Uterus (tissue), 4 donors: ENCODE data around the gene ZNF148. TPM values are rescaled to one million over a fixed set of nuclear protein-coding genes. Genes with fewer than 3 reads are reported as not detected.
"Not testable (repeated sequence)": the region's sequence is repeated elsewhere in the genome, so short reads cannot be mapped to it uniquely, and the experiment has no call there.

ENCODE experiments used
- DNase-seq, 2 donors: peaks; one replicate each; pipeline ENCODE4 v3.0.0-alpha.2; 2019 to 2020
- H3K27ac ChIP-seq, 2 donors: fragments of 200-600 bp; sonication (generic); 1 replicate in 1 of 2; 2 replicates in 1 of 2; pipeline ENCODE4 v1.5.1; 2016 to 2018
- H3K27me3 ChIP-seq, 2 donors: fragments of 200-600 bp; sonication (generic); one replicate each; pipeline ENCODE4 v1.5.1; 2018 to 2019; ENCODE audit warnings: control low read depth in 1 of 2
- H3K36me3 ChIP-seq, 2 donors: fragments of 200-600 bp; sonication (generic); one replicate each; pipeline ENCODE4 v1.5.1; 2019; ENCODE audit warnings: control low read depth in 1 of 2
- H3K4me1 ChIP-seq, 2 donors: fragments of 200-600 bp; sonication (generic); one replicate each; pipeline ENCODE4 v1.5.1; 2018 to 2019; ENCODE audit warnings: control low read depth in 1 of 2
- H3K4me3 ChIP-seq, 2 donors: fragments of 200-600 bp; sonication (generic); 1 replicate in 1 of 2; 2 replicates in 1 of 2; pipeline ENCODE4 v1.5.1; 2018 to 2019; ENCODE audit warnings: mild to moderate bottlenecking in 1 of 2
- H3K9me3 ChIP-seq, 2 donors: fragments of 200-600 bp; sonication (generic); one replicate each; pipeline ENCODE4 v1.5.1; 2019; ENCODE audit warnings: control low read depth in 1 of 2
- POLR2A ChIP-seq, 2 donors: fragments of 450-650 bp; IDR thresholded peaks; one replicate each; pipeline ENCODE4 v1.6.1; 2016; ENCODE audit warnings: antibody characterized with exemption in 2 of 2, mild to moderate bottlenecking in 1 of 2, moderate library complexity in 1 of 2
- intact Hi-C: fragments of 100-400 bp; cut with DNase I; formaldehyde crosslinking; loops from one replicate; pipeline ENCODE4 v1.15.1; 2023; ENCODE audit warnings: low total_unique reads
- total RNA-seq, 4 donors: library from RNA; depleted of rRNA in 3 of 4; stranded (reverse); fragments of >200 nt in 3 of 4; gene quantifications; one replicate each; pipeline versions ENCODE4 v1.1.0 to v1.2.4, GENCODE V29; 2014 to 2023
- TF ChIP-seq, protein P1 (sequence below), 4 experiments: fragments of 200-600 bp in 2 of 4; fragments of 450-650 bp in 2 of 4; sonication (generic) in 2 of 4; IDR thresholded peaks; one replicate each; pipeline ENCODE4 v1.5.1; 2016 to 2019; ENCODE audit warnings: antibody characterized with exemption in 4 of 4, mild to moderate bottlenecking in 2 of 4, moderate library complexity in 1 of 4
- donor health status: DM: yes; HTN: yes; CAD: no.

ZNF148 gene
- total RNA-seq, 4 donors from 2014 or later: 21.2 to 93.1 (median 53.0) TPM

DNA sequence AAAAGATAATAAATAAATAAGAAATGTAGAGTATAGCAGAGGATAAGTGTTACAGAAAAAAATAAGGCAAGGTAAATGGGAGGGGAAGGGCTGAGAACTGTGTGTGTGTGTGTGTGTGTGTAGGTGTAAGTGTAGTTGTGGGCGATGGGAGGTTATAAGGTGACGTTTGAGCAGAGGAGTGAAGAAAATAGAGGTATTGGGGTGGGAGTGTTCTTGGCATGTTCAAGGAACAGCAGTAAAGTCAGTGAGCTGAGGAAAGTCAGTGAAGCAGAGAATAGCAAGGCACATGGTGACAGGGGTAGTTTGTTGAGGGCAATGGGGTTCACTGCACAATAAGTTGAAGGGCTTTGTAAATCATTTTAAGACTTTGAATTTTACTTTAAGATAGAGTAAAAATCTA lies 30.9 kb upstream of the ZNF148 start:
- H3K4me3 ChIP-seq: no peak overlapping the region
- intact Hi-C loops: no loop called here
- H3K9me3 ChIP-seq: no peaks in the 10 kb centered on the region
- H3K36me3 ChIP-seq: no peaks in the 10 kb centered on the region
- no peak overlapping the region for H3K27ac ChIP-seq
- DNase-seq: no peak
- no peaks in the 10 kb centered on the region for H3K4me1 ChIP-seq
- no peaks in the 10 kb centered on the region for H3K27me3 ChIP-seq
- TF ChIP-seq, protein P1, sequence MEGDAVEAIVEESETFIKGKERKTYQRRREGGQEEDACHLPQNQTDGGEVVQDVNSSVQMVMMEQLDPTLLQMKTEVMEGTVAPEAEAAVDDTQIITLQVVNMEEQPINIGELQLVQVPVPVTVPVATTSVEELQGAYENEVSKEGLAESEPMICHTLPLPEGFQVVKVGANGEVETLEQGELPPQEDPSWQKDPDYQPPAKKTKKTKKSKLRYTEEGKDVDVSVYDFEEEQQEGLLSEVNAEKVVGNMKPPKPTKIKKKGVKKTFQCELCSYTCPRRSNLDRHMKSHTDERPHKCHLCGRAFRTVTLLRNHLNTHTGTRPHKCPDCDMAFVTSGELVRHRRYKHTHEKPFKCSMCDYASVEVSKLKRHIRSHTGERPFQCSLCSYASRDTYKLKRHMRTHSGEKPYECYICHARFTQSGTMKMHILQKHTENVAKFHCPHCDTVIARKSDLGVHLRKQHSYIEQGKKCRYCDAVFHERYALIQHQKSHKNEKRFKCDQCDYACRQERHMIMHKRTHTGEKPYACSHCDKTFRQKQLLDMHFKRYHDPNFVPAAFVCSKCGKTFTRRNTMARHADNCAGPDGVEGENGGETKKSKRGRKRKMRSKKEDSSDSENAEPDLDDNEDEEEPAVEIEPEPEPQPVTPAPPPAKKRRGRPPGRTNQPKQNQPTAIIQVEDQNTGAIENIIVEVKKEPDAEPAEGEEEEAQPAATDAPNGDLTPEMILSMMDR (IDR thresholded peaks at IDR 0.05): no peak
- no peak for TF ChIP-seq POLR2A (IDR thresholded peaks at IDR 0.05)

DNA sequence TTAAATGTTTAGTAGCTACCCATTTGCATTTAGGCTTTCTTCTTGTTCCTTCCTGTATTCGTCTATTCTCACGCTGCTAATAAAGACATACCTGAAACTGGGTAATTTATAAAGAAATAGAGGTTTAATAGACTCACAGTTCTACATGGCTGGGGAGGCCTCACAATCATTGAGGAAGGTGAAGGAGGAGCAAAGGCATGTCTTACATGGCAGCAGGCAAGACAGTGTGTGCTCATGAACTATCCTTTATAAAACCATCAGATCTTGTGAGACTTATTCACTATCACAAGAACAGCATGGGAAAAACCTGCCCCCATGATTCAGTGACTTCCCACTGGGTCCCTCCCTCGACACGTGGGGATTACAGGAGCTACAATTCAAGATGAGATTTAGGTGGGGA lies 30.4 kb upstream of the ZNF148 start:
- H3K36me3 ChIP-seq, H3K4me1 ChIP-seq, H3K4me3 ChIP-seq, DNase-seq, H3K9me3 ChIP-seq, intact Hi-C loops, H3K27ac ChIP-seq, H3K27me3 ChIP-seq: not testable (repeated sequence)

DNA sequence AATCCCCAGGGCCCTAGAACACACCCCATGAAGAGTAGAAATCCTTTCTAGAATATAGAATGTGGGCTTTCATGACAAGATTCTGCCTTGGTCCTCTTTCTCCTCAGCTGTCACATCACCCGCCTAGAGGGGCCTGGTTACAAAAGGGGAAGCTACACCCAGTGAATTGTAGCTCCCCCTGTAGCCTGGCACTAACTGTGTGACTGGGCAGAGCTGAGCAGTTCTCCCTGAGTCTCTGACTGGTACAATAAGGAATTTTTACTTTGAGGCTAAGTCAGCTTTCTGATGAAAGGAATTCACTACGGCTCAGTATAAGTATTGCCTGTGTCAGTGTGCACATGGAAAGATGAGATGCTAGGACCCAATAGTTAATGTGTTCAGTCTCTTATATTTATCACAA lies 28.7 kb upstream of the ZNF148 start:
- Histone ChIP-seq H3K27me3 (no peaks in the 10 kb centered on the region), H3K36me3 (no peaks in the 10 kb centered on the region), H3K4me1 (no peaks in the 10 kb centered on the region), H3K4me3 (no peak overlapping the region), H3K27ac (no peak overlapping the region), H3K9me3 (no peaks in the 10 kb centered on the region)
- intact Hi-C loops: no loop called here
- TF ChIP-seq, protein P1 (IDR thresholded peaks at IDR 0.05): no peak
- TF ChIP-seq POLR2A (IDR thresholded peaks at IDR 0.05): no peak
- no peak for DNase-seq

DNA sequence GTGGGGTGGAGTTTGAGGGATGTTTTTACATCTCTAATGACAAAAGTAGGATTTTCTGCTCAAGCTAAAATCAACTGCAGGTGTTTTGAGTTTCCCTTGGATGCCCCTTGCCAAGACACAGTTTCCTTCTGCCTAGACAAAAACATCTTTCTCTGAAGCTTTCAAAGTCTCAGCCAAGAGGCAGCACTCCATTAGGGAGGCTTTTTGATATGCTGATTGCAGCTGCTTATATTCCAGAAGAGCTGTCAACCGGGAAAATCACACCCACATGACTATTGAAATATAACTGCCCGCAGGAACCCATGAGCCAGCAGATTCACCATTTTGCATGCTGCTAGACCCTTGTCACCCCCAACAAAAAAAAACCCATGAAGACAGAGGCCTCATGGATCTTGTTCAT lies 27.5 kb upstream of the ZNF148 start:
- Histone ChIP-seq H3K27me3 (no peaks in the 10 kb centered on the region), H3K36me3 (no peaks in the 10 kb centered on the region), H3K9me3 (no peaks in the 10 kb centered on the region), H3K27ac (no peak overlapping the region), H3K4me1 (no peaks in the 10 kb centered on the region), H3K4me3 (no peak overlapping the region)
- no peak for DNase-seq
- intact Hi-C loops: no loop called here
- TF ChIP-seq, protein P1 (IDR thresholded peaks at IDR 0.05): no peak
- no peak for TF ChIP-seq POLR2A (IDR thresholded peaks at IDR 0.05)

DNA sequence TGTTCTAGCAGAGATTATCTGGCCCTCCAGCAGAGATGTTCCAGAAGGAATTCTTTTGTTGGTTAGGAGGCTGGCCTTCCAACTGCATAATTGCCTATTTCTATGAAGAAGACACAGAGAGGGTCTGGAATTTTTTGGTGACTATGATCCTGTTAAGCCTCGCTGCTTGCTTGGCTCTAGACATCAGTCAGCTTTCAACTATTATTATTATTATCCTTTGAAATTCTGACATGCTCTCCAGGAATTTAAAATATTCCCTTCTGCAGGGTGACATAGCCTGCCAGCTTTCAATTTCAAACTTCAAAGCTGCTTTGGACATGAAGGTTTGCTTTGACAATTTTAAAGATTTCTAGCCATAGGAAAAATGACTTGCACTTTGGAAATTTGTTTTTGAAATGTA lies 26.3 kb upstream of the ZNF148 start:
- intact Hi-C loops: no loop called here
- no peak overlapping the region for H3K4me3 ChIP-seq
- no peak for TF ChIP-seq POLR2A (IDR thresholded peaks at IDR 0.05)
- TF ChIP-seq, protein P1 (IDR thresholded peaks at IDR 0.05): no peak
- H3K27me3 ChIP-seq: no peaks in the 10 kb centered on the region
- no peaks in the 10 kb centered on the region for H3K9me3 ChIP-seq
- H3K27ac ChIP-seq: no peak overlapping the region
- no peak for DNase-seq
- no peaks in the 10 kb centered on the region for H3K4me1 ChIP-seq
- H3K36me3 ChIP-seq: no peaks in the 10 kb centered on the region

DNA sequence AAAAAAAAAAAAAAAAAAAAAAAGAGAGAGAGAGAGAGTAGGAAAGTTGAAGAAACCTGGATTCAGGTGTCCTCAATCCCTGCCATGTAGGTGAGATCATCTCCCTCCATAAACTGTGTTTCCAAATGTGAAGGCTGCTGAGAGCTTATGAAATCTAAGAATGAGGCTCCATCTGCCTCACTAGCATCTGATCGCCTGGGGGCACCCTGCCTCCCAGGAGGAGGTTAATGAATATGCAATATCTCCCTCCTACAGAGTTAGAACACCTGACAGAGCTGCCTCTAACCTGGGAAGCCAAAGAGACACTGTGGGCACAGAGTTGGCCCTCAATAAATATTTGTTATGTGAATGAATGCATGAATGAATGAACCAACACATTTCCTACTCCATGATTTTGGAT lies 23.8 kb upstream of the ZNF148 start:
- intact Hi-C loops: no loop called here
- TF ChIP-seq POLR2A (IDR thresholded peaks at IDR 0.05): no peak
- TF ChIP-seq, protein P1 (IDR thresholded peaks at IDR 0.05): no peak
- Histone ChIP-seq H3K4me3 (no peak overlapping the region), H3K27me3 (no peaks in the 10 kb centered on the region), H3K4me1 (no peaks in the 10 kb centered on the region), H3K27ac (no peak overlapping the region), H3K36me3 (no peaks in the 10 kb centered on the region), H3K9me3 (no peaks in the 10 kb centered on the region)
- no peak for DNase-seq
